Renal cortical epithelial cell (primary cell): ENCODE results near the gene CCNB1. TPM values are rescaled to one million over a fixed set of nuclear protein-coding genes. Genes with fewer than 3 reads are reported as not detected.
"Not testable (repeated sequence)": the region's sequence is repeated elsewhere in the genome, so short reads cannot be mapped to it uniquely, and the experiment has no call there.

Source experiments
- DNase-seq: peaks from one replicate; pipeline ENCODE4 v3.0.0-alpha.2; 2011; ENCODE audit warnings: low read depth
- total RNA-seq: library from RNA; depleted of rRNA; stranded (reverse); fragments of >200 nt; gene quantifications from 2 replicates; pipeline ENCODE4 v1.2.3, GENCODE V29; 2014

The CCNB1 gene
- total RNA-seq, result 30.9 and 157 TPM in 2 replicates

DNA sequence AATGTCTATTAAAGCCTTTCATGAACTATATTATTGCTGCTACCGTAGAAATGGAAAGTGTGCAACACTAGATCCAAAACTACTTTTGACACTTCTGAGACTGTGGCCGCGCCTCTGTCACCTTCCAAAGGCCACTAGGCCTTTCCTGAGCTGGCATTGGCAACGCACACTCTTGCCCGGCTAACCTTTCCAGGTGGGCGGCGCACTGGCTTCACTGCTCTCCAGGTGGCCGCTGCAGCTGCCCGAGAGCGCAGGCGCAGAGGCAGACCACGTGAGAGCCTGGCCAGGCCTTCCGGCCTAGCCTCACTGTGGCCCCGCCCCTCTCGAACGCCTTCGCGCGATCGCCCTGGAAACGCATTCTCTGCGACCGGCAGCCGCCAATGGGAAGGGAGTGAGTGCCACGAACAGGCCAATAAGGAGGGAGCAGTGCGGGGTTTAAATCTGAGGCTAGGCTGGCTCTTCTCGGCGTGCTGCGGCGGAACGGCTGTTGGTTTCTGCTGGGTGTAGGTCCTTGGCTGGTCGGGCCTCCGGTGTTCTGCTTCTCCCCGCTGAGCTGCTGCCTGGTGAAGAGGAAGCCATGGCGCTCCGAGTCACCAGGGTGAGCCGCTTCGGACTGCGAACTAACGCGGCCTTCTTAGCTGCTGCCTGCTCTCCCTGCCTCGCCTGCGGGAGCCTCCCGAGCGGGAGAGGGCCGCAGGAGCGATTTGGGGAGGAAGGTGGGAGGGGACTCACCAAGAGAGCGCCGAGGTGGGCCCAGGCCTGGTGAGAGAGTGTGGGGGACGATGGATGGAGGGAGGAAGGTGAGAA is at the start of gene CCNB1:
TSS of gene CCNB1 (plus strand) at position 465 of the 807 bp plus-strand sequence. CDS start at position 578, 113 bp downstream.
- DNase-seq, result peak; percentile 94

DNA sequence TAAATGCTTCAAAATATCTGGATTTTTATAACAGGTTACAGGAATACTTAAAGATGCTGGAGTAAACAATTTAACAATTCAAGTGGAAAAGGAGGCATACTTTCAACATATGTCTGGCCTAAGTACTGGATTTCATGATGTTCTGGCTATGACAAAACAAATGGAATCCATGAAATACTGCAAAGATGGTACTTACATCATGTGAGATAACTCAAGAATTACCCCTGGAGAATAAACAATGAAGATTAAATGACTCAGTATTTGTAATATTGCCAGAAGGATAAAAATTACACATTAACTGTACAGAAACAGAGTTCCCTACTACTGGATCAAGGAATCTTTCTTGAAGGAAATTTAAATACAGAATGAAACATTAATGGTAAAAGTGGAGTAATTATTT is 37.5 kb upstream of the CCNB1 start:
- peak; percentile 59 for DNase-seq

DNA sequence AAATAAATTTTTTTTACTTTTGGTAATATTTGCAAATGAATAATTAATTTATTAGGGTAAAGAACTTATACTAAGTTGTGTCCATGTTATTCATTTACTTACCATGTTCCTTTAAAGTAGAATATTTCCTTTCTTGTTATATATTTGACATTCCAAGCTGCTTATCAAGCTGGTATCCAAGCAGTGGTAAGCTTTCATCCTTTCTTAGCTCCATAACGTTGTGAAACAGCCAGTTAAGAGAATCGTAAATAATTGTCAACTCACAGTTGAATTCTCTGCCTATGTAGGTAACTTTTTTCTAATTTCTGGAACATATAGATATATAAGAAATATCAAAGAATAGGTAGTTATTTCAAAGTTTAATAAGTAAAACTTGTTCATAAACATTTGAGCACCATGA is 36.7 kb upstream of the CCNB1 start:
- DNase-seq, result no peak

DNA sequence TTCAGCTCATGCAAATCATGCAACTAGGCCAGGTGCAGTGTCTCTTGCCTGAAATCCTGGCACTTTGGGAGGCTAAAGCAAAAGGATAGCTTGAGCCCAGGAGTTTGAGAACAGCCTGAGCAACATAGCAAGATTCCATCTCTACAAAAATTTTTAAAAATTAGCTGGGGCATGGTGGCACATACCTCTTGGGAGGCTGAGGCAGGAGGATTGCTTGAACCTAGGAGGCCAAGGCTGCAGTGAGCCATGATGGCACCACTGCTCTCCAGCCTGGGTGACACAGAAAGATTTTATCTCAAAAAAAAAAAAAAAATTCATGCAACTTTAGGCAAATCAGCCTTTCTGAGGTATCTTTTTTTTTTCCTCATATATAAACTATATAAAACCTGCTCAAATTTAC is 35.6 kb upstream of the CCNB1 start:
- DNase-seq, result no peak

DNA sequence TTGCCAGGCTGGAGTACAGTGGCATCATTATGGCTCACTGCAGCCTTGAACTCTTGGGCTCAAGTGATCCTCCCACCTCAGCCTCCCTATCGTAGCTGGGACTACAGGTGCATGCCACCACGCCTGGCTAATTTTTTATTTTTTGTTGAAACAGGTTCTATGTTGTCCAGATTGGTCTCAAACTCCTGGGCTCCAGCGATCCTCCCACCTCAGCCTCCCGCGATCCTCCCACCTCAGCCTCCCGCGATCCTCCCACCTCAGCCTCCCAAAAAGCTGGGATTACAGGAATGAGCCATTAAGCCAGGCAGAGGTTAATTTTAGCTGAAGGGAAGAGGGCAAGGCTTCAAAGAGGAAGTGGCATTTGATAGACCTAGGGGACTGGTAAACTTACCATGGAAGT is 32.8 kb upstream of the CCNB1 start:
- DNase-seq, result no peak

DNA sequence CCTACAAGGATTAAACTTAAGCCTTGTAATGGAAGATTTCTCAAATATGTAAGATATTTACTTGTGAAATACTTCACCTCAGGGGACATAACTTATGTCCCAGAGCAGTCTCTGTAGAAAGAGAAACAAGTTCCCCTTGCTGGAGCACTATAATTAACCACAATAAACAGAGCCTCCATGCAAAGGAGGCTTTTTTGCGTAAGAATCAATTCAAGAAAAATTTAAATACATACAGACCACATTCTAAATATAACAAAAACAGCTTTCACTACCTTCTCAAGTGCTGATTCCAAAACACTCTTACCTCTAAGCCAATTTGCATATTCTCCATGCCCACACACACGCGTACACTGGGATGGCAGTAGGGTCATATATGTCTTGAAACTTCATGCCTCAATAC is 30.7 kb upstream of the CCNB1 start:
- no peak for DNase-seq

DNA sequence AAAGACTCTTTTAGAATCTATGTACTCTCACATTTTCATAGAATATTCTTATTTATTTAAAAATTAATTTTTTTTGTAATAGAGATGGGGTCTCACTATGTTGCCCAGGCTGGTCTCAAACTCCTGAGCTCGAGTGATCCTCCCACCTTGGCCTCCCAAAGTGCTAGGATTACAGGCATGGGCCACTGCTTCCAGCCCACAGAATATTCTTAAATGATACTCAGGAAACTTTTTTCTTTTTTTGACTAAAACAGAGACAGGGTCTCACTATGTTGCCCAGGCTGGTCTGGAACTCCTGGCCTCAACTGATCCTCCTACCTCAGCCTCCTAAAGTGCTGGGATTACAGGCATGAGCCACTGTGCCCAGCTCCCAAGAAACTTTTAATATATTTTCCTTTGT is 29.7 kb upstream of the CCNB1 start:
- DNase-seq, result not testable (repeated sequence)

DNA sequence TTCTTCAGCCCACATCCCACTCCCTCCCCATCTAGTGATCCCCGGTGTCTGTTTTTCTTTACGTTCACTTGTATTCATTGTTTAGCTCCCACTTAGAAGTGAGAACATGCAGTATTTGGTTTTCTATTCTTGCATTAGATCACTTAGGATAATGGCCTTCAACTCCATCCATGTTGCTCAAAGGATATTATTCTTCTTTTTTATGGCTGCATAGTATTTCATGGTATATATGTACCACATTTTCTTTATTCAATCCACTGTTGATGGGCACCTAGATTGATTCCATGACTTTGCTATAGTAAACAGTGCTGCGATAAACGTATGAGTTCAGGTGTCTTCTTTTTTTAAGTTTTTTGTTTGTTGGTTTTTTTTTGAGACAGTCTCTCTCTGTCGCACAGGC is 29.1 kb upstream of the CCNB1 start:
- no peak for DNase-seq

DNA sequence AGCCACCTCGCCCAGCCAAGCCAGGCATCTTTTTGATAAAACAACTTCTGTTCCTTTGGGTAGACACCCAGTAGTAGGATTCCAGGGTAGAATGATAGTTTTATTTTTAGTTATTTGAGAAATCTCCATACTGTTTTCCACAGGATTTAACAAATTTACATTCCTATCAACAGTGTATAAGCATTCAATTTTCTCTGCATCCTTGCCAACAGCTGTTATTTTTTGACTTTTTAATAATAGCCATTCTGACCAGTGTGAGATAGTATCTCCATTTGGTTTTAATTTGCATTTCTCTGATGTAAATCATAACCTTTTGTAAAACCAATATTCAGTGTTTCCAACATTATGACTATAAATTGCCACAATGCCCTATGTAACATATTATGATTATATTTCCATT is 28.2 kb upstream of the CCNB1 start:
- DNase-seq, result no peak

DNA sequence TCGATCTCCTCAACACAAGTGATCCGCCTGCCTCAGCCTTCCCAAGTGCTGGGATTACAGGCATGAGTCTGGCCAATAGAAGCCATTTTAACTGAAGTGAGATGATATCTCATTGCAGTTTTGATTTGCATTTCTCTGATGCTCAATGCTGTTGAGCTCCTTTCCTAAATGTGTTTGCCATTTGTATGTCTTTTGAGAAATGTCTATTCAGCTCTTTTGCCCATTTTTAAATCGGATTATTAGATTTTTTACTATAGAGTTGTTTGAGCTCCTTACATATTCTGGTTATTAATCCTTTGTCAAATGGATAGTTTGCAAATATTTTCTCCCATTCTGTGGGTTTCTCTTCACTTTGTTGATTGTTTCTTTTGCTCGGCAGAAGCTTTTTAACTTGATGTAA is 26.7 kb upstream of the CCNB1 start:
- not testable (repeated sequence) for DNase-seq

DNA sequence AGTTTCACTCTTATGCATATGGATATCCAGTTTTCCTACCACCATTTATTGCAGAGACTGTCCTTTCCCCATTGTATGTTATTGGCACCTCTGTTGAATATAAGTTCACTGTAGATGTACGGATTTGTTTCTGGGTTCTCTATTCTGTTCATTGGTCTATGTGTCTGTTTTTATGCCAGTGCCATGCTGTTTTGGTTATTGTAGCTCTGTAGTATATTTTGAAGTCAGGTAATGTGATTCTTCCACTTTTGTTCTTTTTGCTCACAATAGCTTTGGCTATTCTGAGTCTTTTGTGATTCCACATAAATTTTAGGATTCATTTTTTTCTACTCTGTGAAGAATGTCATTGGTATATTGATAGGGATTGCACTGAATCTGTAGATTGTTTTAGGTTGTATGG is 26.1 kb upstream of the CCNB1 start:
- no peak for DNase-seq

DNA sequence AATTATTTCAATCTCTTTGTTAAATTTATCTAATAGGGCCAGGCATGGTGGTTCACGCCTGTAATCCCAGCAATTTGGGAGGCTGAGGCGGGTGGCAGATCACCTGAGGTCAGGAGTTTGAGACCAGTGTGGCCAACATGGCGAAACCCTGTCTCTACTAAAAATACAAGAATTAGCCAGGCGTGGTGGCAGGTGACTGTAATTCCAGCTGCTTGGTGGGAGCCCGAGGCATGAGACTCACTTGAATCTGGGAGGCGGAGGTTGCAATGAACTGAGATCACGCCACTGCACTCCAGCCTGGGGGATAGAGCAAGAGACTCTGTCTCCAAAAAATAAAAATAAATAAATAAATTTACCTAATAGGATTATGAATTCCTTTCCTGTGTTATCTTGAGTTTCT is 18.4 kb upstream of the CCNB1 start:
- DNase-seq, result not testable (repeated sequence)

DNA sequence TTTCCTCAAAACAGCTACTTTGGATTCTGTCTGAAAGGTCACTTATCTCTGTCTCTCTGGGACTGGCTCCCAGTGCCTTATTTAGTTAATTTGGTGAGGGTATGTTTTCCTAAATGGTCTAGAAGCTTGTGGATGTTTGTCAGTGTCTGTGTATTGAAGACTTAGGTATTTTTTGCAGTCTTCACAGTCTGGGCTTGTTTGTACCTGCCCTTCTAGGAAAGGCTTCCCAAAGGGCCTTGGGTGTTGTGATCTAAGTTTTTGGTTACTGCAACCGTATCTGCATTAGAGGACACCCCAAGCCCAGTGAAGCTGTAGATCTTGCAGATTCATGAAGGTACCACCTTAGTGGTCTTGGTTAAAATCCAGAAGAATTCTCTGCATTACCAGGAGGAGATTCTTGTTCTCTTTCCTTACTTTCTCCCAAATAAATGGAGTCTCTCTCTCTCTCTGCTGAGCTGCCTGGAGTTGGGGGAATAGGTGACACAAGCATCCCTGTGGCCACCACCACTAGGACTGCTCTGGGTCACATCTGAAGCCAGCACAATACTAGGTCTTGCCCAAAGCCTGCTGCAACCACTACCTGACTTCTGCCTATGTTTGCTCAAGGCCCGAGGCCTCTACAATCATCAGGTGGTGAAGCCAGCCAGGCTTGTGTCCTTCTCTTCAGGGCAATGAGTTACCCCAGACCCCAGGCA is 17.8 kb upstream of the CCNB1 start:
- DNase-seq, result no peak

DNA sequence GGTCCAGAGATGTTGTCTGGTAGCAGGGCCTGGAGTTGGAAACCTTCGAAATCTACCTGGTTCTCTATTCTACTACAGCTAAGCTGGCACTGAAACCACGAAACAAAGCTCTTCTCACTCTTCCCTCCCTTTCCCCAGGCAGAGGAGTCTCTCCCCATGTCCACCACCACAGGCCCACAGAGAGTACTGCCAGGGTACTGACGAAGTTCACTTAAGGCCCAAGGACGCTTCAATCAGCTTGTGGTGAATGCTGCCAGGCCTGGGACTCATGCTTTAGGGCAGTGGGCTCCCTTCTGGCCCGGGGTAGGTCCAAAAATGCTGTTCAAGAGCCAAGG is 17.3 kb upstream of the CCNB1 start:
- no peak for DNase-seq

DNA sequence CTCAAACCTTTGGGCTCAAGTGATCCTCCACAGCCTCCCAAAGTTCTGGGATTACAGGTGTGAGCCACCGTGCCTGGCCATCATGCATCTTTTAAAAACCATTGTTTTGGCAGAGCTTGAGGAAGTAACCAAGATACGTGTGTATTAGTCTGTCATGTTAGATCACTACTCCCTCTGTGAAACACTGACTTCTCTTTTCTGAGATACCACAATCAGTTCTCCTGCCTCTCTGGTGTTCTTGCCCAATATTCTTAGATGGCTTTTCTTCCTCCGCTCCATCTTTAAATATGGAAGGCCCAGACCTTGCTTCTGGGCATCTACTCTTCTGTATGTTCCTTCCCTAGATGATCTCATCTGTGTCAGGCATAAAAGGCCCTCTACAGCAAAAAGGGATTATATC is 14.2 kb upstream of the CCNB1 start:
- DNase-seq, result no peak

DNA sequence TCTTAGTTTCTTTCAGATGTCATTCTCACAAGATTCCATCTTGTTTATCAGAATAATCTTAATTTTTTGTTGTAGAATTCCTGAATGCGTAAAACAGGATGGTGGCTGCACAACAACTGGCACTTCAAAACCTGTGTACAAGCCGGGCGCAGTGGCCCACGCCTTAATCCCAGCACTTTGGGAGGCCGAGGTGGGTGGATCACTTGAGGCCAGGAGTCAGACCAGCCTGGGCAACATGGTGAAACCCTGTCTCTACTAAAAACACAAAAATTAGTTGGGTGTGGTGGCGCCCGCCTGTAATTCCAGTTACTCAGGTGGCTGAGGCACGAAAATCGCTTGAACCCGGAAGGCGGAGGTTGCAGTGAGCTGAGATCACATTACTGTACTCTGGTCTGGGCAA is 10.5 kb upstream of the CCNB1 start:
- DNase-seq, result no peak

DNA sequence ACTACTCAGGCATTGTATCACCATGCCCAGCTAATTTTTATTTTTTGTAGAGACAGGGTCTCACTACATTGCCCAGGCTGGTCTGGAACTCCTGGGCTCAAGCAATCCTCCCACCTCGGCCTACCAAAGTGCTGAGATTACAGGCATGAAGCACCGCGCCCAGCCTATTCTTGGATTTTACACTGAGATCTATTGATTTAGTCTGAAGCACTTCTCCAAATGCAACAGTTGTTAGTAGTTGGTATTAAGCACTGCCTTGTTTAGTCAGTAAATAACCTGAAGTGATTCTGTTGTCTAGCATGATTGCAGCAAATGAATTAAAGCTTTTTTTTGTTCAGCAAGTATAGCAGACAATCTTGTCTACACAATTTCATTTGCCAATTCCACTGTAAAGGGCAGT is 8.9 kb upstream of the CCNB1 start:
- no peak for DNase-seq

DNA sequence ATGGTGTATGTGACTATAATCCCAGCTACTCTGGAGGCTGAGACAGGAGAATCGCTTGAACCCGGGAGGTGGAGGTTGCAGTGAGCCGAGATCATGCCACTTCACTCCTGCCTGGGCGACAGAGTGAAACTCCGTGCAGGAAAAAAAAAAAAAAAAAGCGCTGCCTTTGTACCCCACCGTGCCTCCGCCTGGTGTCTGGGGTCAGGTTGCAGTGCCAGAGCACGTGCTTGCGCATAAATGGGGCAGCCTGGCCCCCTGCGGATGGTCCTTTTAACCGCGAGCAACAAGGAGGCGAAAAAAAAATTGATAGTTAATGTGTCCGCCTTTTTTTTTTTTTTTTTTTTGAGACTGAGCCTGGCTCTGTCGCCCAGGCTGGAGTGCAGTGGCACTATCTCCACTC is 6.3 kb upstream of the CCNB1 start:
- no peak for DNase-seq

DNA sequence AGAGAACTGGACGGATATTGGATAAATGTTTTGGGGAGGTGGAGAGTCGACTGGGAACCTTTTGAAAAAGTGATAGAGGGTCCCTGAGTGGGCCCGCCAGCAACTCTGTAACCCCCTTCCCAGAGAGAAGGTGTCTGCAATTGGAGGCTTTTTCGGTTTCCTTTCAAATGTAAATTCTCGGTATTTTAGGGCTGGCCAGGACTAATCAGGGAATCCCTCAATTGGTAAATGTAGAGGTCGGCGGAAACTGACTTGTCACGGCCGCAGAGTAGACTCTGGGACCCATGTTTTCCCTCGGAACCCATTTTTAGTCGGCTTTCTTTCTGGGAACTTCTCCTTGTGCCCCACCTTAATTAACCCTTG is 524 bp downstream of the CCNB1 start:
- peak; percentile 2 for DNase-seq

DNA sequence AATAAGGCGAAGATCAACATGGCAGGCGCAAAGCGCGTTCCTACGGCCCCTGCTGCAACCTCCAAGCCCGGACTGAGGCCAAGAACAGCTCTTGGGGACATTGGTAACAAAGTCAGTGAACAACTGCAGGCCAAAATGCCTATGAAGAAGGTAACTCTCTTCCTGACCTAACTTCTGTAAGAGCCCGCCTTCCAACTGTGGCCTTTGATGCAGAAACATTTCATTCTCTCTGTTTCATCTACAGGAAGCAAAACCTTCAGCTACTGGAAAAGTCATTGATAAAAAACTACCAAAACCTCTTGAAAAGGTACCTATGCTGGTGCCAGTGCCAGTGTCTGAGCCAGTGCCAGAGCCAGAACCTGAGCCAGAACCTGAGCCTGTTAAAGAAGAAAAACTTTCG is 979 bp downstream of the CCNB1 start:
- DNase-seq, result no peak

DNA sequence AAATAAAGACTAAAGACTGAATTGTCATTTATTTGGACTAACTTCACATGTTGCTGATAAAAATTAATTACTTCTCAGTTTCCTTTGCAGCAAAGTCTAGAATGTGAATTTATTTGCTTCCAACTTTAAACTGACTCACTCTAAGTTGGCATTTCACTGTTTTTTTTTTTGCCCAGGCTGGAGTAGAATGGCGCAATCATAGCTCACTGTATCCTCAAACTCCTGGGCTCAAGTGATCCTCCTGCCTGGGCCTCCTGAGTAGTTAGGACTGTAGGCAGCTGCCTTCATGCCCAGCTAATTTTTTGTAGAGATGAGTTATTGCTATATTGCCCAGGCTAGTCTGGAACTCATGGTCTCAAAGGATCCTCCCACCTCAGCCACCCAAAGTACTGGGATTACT is 3.5 kb downstream of the CCNB1 start:
- peak; percentile 10 for DNase-seq

DNA sequence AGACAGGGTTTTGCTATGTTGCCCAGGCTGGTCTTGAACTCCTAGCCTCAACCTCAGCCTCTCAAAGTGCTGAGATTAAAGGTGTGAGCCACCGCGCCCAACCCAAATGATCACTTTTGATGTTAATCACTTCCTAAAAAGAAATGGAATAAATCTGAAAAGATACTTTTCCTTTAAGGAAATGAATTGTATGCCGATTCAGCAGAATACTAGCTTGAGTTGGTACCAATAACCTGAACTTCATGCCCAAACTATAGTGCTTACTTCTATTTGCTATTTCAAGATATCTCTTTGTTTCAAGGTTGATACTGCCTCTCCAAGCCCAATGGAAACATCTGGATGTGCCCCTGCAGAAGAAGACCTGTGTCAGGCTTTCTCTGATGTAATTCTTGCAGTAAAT is 4.0 kb downstream of the CCNB1 start:
- no peak for DNase-seq

DNA sequence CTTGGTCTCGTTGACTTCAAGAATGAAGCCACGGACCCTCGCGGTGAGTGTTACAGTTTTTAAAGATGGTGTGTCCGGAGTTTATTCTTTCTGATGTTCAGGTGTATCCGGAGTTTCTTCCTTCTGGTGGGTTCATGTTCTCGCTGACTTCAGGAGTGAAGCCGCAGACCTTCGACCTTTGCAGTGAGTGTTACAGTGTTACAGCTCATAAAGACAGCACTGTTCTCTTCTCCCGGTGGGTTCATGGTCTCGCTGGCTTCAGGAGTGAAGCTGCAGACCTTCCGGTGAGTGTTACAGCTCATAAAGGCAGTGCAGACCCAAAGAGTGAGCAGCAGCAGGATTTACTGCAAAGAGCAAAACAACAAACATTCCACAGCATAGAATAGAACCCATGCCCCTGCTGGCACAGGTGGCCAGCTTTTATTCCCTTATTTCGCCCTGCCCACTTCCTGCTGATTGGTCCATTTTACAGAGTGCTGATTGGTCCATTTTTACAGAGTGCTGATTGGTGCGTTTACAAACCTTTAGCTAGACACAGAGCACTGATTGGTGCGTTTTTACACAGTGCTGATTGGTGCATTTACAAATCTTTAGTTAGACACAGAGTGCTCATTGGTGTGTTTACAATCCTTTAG is 14.8 kb downstream of the CCNB1 start:
- DNase-seq, result not testable (repeated sequence)
